ENCODE results near the gene GATC.
"Not testable (repeated sequence)": the region's sequence is repeated elsewhere in the genome, so short reads cannot be mapped to it uniquely, and the experiment has no call there.

The GATC gene

GRCh38 chr12:120437735-120438494 lies 8.3 kb upstream of the GATC start, which contains the start of gene COX6A1:
COX6A1 (plus strand) TSS chr12:120438113; CDS start chr12:120438127, 14 bp downstream.
- DNase-seq (ENCODE audit: low read depth, low spot score), result peak; percentile 98

- DNase-seq (ENCODE audit: low read depth, low spot score), result no peak
These were observed 7.6 kb upstream of the GATC start for GRCh38 chr12:120438495-120439198.

- peak; percentile 74 for DNase-seq (ENCODE audit: low read depth, low spot score)
These were observed 6.5 kb upstream of the GATC start for GRCh38 chr12:120439646-120440247.

GRCh38 chr12:120444676-120445075 lies 1.6 kb upstream of the GATC start:
- no peak for DNase-seq (ENCODE audit: low read depth, low spot score)

- not testable (repeated sequence) for DNase-seq (ENCODE audit: low read depth, low spot score)
These were observed 567 bp downstream of the GATC start for GRCh38 chr12:120446844-120447178.

- DNase-seq (ENCODE audit: low read depth, low spot score), result no peak
These were observed 1.7 kb downstream of the GATC start for GRCh38 chr12:120447992-120448391.

- not testable (repeated sequence) for DNase-seq (ENCODE audit: low read depth, low spot score)
These were observed 6.3 kb downstream of the GATC start for GRCh38 chr12:120452524-120452923.

- no peak for DNase-seq (ENCODE audit: low read depth, low spot score)
These were observed 7.0 kb downstream of the GATC start for GRCh38 chr12:120453060-120453750.

- no peak for DNase-seq (ENCODE audit: low read depth, low spot score)
These were observed 7.7 kb downstream of the GATC start for GRCh38 chr12:120453977-120454376.

- no peak for DNase-seq (ENCODE audit: low read depth, low spot score)
These were observed 9.1 kb downstream of the GATC start for GRCh38 chr12:120455302-120455701.

GRCh38 chr12:120457133-120457532 lies 10.9 kb downstream of the GATC start:
- DNase-seq (ENCODE audit: low read depth, low spot score), result no peak

- DNase-seq (ENCODE audit: low read depth, low spot score), result no peak
These were observed 13.9 kb downstream of the GATC start for GRCh38 chr12:120460157-120460556.

- no peak for DNase-seq (ENCODE audit: low read depth, low spot score)
These were observed 15.9 kb downstream of the GATC start for GRCh38 chr12:120462099-120462640.

- DNase-seq (ENCODE audit: low read depth, low spot score), result no peak
These were observed 17.5 kb downstream of the GATC start for GRCh38 chr12:120463712-120464111.

GRCh38 chr12:120465756-120466155 lies 19.5 kb downstream of the GATC start:
- no peak for DNase-seq (ENCODE audit: low read depth, low spot score)

GRCh38 chr12:120466560-120467315 lies 20.5 kb downstream of the GATC start:
- DNase-seq (ENCODE audit: low read depth, low spot score), result peak; percentile 66

GRCh38 chr12:120467439-120467838 lies 21.2 kb downstream of the GATC start:
- no peak for DNase-seq (ENCODE audit: low read depth, low spot score)

- DNase-seq (ENCODE audit: low read depth, low spot score), result peak; percentile 71
These were observed 22.1 kb downstream of the GATC start for GRCh38 chr12:120468325-120468820.

GRCh38 chr12:120468821-120469449 lies 22.7 kb downstream of the GATC start:
- DNase-seq (ENCODE audit: low read depth, low spot score), result no peak

GRCh38 chr12:120469450-120470149 lies 23.4 kb downstream of the GATC start, which contains the start of gene SRSF9:
SRSF9 (minus strand) TSS chr12:120469748; CDS start chr12:120469609, 139 bp downstream.
- peak; percentile 99 for DNase-seq (ENCODE audit: low read depth, low spot score)
